Dendritic cell treated with granulocyte-macrophage colony-stimulating factor and Interleukin-4, amounts not matched to agents 40 ng/mL and 50 ng/mL, for 4 days (primary cell): ENCODE results near the gene CFAP97.

Source experiments
- H3K27ac Mint-ChIP-seq: one replicate; pipeline ENCODE4 v1.8.0; 2022; ENCODE audit warnings: mild to moderate bottlenecking, mixed read lengths
- H3K27me3 Mint-ChIP-seq: one replicate; pipeline ENCODE4 v1.8.0; 2022; ENCODE audit warnings: mild to moderate bottlenecking, mixed read lengths
- H3K36me3 Mint-ChIP-seq: one replicate; pipeline ENCODE4 v1.8.0; 2022; ENCODE audit warnings: low read depth, mixed read lengths
- H3K4me1 Mint-ChIP-seq: one replicate; pipeline ENCODE4 v1.8.0; 2022; ENCODE audit warnings: low read depth, mixed read lengths
- H3K4me3 Mint-ChIP-seq: one replicate; pipeline ENCODE4 v1.8.0; 2022; ENCODE audit warnings: mild to moderate bottlenecking, moderate library complexity, mixed read lengths
- H3K9me3 Mint-ChIP-seq: one replicate; pipeline ENCODE4 v1.8.0; 2022; ENCODE audit warnings: mixed read lengths
- intact Hi-C: fragments of 100-400 bp; cut with micrococcal nuclease; formaldehyde crosslinking; loops from one replicate; pipeline ENCODE4 v1.15.0; 2022

The CFAP97 gene

DNA sequence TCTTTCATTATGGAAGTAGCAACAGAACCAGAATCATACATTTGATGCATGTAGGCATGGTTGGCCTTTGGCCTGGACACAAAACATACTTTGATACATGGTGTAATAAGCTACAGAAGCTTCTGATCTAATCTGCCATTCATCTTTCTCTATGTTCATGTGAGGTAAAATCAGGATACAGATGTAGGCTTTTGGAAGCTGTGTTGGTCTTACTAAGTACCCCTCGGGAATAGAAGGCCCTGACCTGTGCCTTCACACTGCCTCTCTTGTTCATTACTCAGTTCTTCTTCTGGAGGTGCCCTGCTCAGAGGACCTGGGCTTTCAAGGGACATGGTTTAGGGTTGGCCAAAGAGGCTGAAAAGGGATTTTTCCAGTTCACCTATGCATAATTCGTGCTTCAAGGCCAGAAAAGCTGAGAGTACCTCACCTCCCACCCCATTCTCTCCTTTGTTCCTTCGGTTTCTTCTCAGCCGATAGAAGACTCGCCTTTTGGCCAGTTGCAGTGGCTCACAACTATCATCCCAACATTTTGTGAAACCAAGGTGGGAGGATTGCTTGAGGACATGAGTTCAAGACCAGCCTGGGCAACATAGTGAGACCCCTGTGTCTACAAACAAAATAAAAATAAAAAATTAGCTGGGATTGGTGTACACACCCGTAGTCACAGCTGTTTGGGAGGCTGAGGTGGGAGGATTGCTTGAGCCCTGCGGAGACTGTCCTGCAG is 31.5 kb upstream of the CFAP97 start:
- Mint-ChIP-seq H3K27ac (no peak overlapping the region), H3K27me3 (no peaks in the 10 kb centered on the region), H3K4me3 (no peak overlapping the region), H3K4me1 (no peaks in the 10 kb centered on the region), H3K36me3 (no peaks in the 10 kb centered on the region), H3K9me3 (no peaks in the 10 kb centered on the region)
- intact Hi-C loops = no loop called here

DNA sequence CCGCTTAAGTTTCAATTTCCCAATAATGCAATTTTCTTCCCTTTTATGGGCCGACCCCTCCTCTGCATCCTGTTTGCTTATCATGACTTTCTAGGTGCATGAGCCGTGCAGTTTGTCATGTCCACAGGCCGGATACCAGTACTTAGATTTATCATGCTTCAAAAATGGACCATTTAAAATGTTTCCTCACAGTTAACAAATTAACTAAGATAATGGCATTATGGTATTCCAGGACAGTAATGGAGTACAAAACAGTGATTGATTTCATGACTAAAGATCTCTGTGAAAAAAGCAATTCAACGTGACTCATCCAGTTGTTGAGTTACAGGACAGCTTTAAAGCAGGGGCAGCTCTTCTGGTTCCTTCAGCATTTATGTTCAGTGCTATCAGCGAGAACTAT is 28.6 kb upstream of the CFAP97 start:
- intact Hi-C loops = no loop called here
- Mint-ChIP-seq H3K4me3 (no peak overlapping the region), H3K36me3 (no peaks in the 10 kb centered on the region), H3K9me3 (no peaks in the 10 kb centered on the region), H3K27ac (no peak overlapping the region), H3K4me1 (no peaks in the 10 kb centered on the region), H3K27me3 (no peaks in the 10 kb centered on the region)

DNA sequence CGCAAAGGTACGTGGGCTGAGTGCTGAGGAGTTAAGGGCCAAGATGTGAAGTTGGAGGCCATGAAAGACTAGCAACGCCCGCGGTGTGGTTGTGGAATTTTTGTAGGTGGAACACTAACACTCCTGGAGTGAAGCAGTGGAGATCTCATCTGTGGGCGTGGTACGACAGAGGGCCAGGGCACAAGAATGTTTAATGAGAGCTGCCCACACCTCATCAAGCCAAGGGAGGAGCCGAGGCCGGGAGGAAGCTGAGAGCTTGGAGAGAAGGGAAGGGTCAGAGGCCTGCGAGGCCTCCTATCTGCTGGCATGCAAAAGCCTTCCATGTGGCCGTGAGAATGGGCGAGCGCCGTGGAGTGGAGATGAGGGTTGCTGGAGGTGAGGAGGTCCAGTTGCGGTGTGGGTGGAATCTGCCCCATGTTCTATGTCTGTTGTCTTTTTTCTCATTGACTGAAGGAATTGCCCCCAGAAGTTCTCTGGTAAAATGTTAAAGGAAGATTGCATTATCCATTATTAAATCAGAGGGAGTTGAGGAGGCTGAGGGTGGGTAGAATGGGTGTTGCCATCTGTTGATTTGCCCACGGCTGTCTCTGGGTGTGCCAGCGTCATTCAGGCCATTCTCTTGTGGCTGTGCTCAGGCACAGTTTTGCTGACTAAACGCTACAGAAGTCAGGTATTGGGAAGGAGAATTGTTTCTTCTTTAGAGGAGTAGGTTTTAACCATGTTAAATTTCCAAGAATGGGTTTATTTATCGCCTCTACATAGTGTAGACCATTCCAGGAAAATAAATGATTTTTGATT is 25.4 kb upstream of the CFAP97 start:
- no peak overlapping the region for H3K4me3 Mint-ChIP-seq
- H3K27ac Mint-ChIP-seq = no peak overlapping the region
- no peaks in the 10 kb centered on the region for H3K4me1 Mint-ChIP-seq
- H3K36me3 Mint-ChIP-seq = no peaks in the 10 kb centered on the region
- intact Hi-C loops = no loop called here
- no peaks in the 10 kb centered on the region for H3K27me3 Mint-ChIP-seq
- H3K9me3 Mint-ChIP-seq = no peaks in the 10 kb centered on the region

DNA sequence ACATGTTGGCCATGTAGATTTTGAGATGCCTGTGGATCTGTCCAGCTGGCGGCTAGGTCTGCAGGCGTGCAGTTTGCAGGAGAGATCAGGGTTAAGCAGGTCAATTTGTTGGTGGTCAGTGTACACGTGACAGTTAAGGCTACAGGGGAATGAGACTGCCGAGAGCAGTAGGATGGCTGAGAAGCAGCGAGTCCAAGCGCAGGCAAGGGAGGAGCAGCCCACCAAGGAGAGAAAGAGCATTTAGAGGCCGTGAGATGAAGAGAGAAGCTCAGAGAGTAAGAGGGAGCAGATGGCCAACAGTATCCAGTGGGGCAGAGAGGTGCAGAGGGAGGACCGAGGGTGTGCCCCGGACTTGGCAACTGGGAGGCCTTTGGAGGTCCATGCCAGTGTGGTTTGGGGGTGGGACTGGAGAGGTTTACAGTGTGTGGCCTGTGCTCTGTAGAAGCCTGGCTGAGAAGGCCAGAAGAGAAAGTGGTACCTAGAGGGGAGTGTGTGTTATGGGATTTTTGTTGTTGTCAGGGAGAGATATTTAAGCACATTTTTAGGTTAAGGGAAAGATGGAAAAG is 24.0 kb upstream of the CFAP97 start:
- Mint-ChIP-seq H3K9me3 (no peaks in the 10 kb centered on the region), H3K4me1 (no peaks in the 10 kb centered on the region), H3K27me3 (peaks cover 3% of the 10 kb centered on the region), H3K4me3 (no peak overlapping the region), H3K36me3 (no peaks in the 10 kb centered on the region), H3K27ac (no peak overlapping the region)
- intact Hi-C loops = no loop called here

GRCh38 chr4:185227131-185227551 is 23.3 kb upstream of the CFAP97 start:
- H3K9me3 Mint-ChIP-seq = no peaks in the 10 kb centered on the region
- intact Hi-C loops = no loop called here
- no peak overlapping the region for H3K4me3 Mint-ChIP-seq
- no peaks in the 10 kb centered on the region for H3K36me3 Mint-ChIP-seq
- H3K27me3 Mint-ChIP-seq = peaks cover 4% of the 10 kb centered on the region
- H3K27ac Mint-ChIP-seq = no peak overlapping the region
- H3K4me1 Mint-ChIP-seq = no peaks in the 10 kb centered on the region

GRCh38 chr4:185225940-185226339 is 22.1 kb upstream of the CFAP97 start:
- Mint-ChIP-seq H3K27ac (no peak overlapping the region), H3K36me3 (no peaks in the 10 kb centered on the region), H3K4me1 (no peaks in the 10 kb centered on the region), H3K27me3 (peaks cover 7% of the 10 kb centered on the region), H3K9me3 (no peaks in the 10 kb centered on the region), H3K4me3 (no peak overlapping the region)
- intact Hi-C loops = no loop called here

DNA sequence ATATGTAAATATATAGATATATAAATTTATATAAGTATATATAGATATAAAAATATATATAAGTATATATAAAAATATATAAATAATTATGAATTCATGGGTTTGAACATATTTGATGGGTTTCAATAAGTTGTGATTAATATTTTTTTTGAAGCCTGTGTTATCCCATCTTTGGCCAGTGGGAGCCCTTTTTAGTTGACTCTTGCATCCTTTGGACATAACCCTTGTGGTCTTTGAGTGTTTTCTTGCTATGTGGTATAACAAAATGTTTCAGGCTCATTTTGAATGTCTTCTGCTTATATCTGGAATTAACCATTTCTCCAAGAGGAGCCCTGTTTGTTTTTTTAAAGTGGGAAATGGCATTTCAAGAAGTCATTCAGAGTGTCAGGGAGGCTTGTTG is 20.8 kb upstream of the CFAP97 start:
- H3K27ac Mint-ChIP-seq = no peak overlapping the region

DNA sequence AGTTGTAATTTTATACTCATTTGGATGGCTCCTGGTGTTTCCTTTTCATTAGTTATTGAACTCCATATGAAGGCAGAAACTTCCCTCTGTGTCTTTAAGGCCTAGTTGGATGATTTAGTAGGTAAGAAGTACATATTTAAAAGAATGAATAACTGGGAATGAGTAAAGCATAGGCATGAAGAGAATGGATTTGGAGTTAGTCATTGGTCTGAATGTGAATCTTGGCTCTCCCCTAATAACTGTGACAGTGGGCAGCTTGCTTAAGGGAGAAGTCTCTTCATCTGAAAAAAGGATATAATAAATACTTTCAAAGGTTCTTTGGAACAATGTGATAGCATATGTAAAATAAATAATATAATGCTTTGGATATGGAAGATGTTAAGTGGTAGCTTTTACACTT is 18.8 kb upstream of the CFAP97 start:
- Mint-ChIP-seq H3K4me3 (no peak overlapping the region), H3K9me3 (no peaks in the 10 kb centered on the region), H3K4me1 (no peaks in the 10 kb centered on the region), H3K36me3 (no peaks in the 10 kb centered on the region), H3K27me3 (peaks cover 13% of the 10 kb centered on the region), H3K27ac (no peak overlapping the region)
- intact Hi-C loops = no loop called here

More for the DNA sequence above, 20.8 kb upstream of the CFAP97 start:
- Mint-ChIP-seq H3K36me3 (no peaks in the 10 kb centered on the region), H3K9me3 (no peaks in the 10 kb centered on the region), H3K27me3 (peaks cover 7% of the 10 kb centered on the region), H3K4me1 (no peaks in the 10 kb centered on the region), H3K4me3 (no peak overlapping the region)
- intact Hi-C loops = no loop called here

DNA sequence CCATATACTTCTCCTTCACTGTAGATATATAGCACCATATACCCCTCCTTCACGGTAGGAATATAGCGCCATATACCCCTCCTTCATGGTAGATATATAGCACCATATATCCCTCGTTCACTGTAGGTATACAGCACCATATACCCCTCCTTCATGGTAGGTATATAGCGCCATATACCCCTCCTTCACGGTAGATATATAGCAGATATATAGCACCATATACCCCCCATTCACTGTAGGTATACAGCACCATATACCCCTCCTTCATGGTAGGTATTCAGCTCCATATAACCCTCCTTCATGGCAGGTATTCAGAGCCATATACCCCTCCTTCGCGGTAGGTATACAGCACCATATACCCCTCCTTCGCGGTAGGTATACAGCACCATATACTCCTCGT is 18.1 kb upstream of the CFAP97 start:
- Mint-ChIP-seq H3K27ac (no peak overlapping the region), H3K9me3 (no peaks in the 10 kb centered on the region), H3K36me3 (no peaks in the 10 kb centered on the region), H3K4me3 (no peak overlapping the region), H3K4me1 (no peaks in the 10 kb centered on the region), H3K27me3 (peaks cover 15% of the 10 kb centered on the region)
- intact Hi-C loops = no loop called here

DNA sequence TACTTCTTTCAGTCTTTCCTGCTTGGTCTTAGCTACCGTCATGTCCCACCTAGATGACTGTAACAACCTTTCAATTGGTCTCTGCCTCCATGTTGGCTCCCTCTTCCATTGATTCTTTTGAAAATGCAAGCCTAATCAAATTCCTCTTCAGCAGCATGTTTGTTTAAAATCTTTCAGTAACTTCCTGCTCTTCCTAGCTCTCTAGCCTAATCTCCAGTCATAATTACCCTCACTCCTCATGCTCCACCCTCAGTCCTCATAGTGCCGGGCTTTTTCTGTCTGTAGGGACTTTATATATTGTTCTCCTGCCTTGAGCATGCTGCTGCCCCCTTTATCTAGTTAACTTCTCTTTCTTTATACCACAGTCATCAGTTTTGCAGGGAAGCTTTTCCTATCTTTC is 17.7 kb upstream of the CFAP97 start:
- H3K4me3 Mint-ChIP-seq = no peak overlapping the region
- H3K27ac Mint-ChIP-seq = no peak overlapping the region
- no peaks in the 10 kb centered on the region for H3K9me3 Mint-ChIP-seq
- no peaks in the 10 kb centered on the region for H3K4me1 Mint-ChIP-seq
- intact Hi-C loops = no loop called here
- H3K36me3 Mint-ChIP-seq = no peaks in the 10 kb centered on the region
- peaks cover 16% of the 10 kb centered on the region for H3K27me3 Mint-ChIP-seq

GRCh38 chr4:185219551-185220344 is 15.9 kb upstream of the CFAP97 start:
- Mint-ChIP-seq H3K27me3 (peaks cover 20% of the 10 kb centered on the region), H3K9me3 (no peaks in the 10 kb centered on the region), H3K4me1 (no peaks in the 10 kb centered on the region), H3K27ac (no peak overlapping the region), H3K36me3 (no peaks in the 10 kb centered on the region), H3K4me3 (no peak overlapping the region)
- intact Hi-C loops = no loop called here

DNA sequence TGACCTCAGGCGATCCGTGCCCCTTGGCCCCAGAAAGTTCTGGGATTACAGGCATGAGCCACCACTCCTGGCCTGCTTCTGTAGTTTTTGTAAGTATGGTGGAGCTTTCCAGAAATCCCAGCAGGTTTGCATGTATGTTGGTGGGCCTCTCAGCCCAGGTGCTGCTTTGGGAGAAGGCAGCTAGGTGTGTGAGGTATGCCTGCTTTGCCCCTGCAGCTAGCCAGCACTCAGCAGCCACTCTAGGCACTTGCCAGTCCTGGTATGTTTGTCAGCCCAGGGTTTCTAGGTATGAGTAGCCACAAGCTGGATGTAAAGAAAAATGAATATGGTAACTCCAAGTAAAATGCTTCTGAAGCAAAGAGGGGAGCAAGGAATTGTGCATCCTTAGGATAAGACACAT is 14.5 kb upstream of the CFAP97 start:
- H3K27ac Mint-ChIP-seq = no peak overlapping the region
- intact Hi-C loops = no loop called here
- no peaks in the 10 kb centered on the region for H3K9me3 Mint-ChIP-seq
- H3K27me3 Mint-ChIP-seq = peaks cover 33% of the 10 kb centered on the region
- H3K4me3 Mint-ChIP-seq = no peak overlapping the region
- peaks cover 6% of the 10 kb centered on the region for H3K4me1 Mint-ChIP-seq
- H3K36me3 Mint-ChIP-seq = no peaks in the 10 kb centered on the region

- no peaks in the 10 kb centered on the region for H3K36me3 Mint-ChIP-seq
- intact Hi-C loops = no loop called here
- no peak overlapping the region for H3K4me3 Mint-ChIP-seq
- peaks cover 6% of the 10 kb centered on the region for H3K4me1 Mint-ChIP-seq
- no peaks in the 10 kb centered on the region for H3K9me3 Mint-ChIP-seq
- H3K27me3 Mint-ChIP-seq = peaks cover 40% of the 10 kb centered on the region
- H3K27ac Mint-ChIP-seq = no peak overlapping the region
Measured at GRCh38 chr4:185217408-185217975, 13.7 kb upstream of the CFAP97 start.
